22Rv1 (cell line): Measurements from ENCODE around the gene STMN1.

Source experiments
- H3K27ac ChIP-seq: fragments of 450-650 bp; 2 replicates; pipeline ENCODE4 v1.5.1; 2017
- ZFX ChIP-seq: fragments of 450-650 bp; IDR thresholded peaks from 2 replicates; pipeline ENCODE4 v1.6.1; 2017; ENCODE audit warnings: antibody characterized with exemption, borderline replicate concordance
- TF ChIP-seq, protein P1 (sequence below): fragments of 450-650 bp; IDR thresholded peaks from 2 replicates; pipeline ENCODE4 v1.5.1; 2017; ENCODE audit warnings: mild to moderate bottlenecking

Gene STMN1

DNA sequence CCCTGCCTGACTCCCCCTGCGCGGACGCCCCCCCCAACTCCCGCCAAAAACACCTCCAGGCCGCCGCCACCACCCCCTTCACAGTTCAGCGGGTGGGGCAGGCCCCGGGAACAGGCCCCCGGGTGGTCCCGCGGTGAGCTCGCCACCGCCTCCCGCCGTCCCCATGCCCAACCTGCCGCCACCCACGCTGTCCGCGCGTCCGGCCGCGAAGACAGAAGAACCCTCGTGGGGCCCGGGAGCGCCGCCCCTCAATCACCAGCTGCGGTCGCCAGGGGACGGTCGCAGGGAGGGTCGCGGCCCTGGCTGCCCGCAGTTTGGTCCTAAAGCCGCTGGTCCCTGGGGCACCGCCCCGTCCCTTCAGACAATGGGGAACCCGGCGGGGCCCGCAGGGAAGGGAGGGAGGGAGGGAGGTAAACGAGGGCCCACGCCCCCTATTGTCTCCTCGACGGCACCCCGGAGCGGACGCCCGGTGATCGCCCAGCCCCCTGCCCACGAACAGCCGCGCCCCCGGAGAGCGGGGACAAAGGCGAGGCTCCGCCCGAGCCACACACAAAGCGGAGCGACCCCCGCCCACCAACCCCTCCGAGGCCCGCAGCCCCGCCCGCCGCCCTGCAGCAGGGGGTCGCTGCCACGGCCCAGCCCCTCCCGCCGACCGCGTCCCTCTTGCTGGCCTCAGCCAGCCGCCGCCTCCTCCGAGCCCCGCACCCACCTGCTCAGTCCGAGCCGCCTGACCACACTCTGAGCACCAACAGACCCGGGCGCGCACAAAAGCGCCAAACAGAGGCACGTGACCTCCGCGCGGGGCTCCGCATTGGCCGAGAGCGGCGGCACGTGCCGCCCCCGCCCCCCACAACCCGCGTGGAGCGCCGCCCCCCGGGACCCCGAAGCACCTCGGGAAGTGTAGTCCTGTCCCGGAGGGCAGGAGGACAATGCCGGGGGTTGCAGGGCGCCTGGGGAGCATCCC lies at the start of gene STMN1:
TSS of gene STMN1 (minus strand) at position 740 of the 964 bp plus-strand sequence. CDS start 1,743 bp downstream, outside the sequence.
- peak within 1 kb of the TSS; percentile 90 for H3K27ac ChIP-seq
- TF ChIP-seq ZFX: no peak
- TF ChIP-seq, protein P1, sequence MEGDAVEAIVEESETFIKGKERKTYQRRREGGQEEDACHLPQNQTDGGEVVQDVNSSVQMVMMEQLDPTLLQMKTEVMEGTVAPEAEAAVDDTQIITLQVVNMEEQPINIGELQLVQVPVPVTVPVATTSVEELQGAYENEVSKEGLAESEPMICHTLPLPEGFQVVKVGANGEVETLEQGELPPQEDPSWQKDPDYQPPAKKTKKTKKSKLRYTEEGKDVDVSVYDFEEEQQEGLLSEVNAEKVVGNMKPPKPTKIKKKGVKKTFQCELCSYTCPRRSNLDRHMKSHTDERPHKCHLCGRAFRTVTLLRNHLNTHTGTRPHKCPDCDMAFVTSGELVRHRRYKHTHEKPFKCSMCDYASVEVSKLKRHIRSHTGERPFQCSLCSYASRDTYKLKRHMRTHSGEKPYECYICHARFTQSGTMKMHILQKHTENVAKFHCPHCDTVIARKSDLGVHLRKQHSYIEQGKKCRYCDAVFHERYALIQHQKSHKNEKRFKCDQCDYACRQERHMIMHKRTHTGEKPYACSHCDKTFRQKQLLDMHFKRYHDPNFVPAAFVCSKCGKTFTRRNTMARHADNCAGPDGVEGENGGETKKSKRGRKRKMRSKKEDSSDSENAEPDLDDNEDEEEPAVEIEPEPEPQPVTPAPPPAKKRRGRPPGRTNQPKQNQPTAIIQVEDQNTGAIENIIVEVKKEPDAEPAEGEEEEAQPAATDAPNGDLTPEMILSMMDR: no peak; the same call in 1 of the 2 replicates

DNA sequence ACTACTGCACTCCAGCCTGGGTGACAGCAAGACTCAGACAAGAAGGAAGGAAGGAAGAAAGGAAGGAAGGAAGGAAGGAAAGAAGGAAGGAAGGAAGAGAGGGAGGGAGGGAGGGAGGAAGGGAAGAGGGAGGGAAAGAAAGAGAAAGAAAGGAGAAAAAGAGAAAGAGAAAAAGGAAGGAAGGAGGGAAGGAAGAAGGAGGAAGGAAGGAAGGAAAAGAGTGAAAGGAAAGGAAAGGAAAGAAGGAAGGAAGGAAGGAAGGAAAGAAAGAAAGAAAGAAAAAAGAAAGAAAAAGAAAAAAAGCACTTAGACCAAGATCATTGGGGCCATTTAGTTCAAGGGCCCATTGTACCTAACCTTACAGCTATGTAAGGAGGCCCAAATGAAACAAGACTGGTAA lies 49.3 kb upstream of the STMN1 start:
- H3K27ac ChIP-seq: no peak overlapping the region
- no peak for TF ChIP-seq ZFX
- TF ChIP-seq, protein P1: no peak

DNA sequence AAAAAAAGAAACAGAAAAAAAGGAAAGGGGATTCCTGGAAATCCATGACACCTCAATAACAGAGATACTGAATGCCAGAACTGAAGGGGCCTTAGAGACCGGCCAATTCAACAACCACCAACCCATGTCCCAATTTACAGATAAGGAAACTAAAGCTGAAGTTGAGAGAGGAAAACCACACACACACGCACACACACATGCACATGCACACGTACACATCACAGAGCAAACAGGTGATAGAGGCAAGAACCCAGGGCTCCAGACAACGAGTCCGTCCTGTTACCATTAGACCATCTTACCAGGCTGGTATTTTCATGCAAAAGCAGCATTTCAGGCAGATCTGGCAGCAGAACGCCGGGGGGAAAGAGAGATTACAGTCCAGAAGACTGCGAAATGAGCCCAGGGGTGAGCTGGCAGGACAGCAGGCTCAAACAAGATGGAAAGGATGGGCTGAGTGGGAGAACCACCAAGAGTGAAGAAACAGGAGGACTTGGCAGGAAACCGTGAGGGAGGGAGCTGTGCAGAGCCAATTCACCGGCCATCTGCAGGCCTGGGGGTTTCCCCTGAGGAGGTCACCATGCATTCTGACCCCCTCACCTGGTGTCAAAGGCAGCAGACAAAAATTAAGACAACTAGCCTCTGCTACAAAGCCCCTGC lies 48.2 kb upstream of the STMN1 start:
- H3K27ac ChIP-seq: no peak overlapping the region
- no peak for TF ChIP-seq ZFX
- TF ChIP-seq, protein P1: no peak

DNA sequence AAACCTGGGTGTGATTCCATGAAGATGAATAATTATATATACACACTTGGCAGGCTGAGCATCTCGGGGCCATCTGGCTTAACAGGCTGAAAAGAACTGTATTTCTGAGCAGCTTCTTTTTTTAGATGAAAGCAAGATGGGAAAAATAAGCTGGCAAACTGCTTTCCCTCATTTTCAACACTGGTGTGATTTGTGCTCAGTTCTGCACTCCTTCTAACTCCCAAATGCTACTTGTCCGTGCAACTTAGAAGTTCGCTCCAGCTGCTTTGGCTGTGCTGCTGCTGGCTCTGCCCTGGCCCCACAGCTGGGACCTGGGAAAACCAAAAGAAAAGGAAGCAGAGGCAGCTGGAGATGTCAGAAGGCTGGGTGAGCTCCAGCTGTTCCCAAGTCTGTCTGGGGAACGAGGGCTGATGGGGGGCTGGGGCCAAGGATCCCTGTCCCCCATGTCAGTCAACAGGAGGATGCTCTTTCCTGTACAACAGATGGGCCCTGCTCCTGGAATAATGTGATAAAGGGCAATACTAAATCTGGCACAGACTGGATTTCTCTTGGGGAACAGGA lies 46.7 kb upstream of the STMN1 start:
- TF ChIP-seq, protein P1: no peak
- TF ChIP-seq ZFX: no peak
- H3K27ac ChIP-seq: no peak overlapping the region

DNA sequence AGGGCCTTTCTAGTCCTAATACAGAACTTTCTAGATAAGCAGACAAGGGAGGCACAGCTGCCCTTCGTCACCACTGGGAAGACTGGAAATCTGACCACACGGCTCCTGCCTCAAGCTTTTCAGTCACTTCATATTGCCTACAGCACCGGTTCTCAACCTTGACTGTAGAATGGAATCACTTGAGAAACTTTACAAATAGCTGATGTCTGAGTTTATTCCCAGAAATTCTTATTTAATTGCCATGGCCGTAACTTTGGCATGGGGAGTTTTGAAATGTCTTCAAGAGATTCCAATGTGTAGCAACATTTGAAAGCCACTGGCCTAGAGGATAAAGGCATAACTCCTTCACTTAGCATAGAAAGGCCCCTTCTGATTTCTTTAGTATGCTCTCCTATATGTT lies 42.4 kb upstream of the STMN1 start:
- no peak overlapping the region for H3K27ac ChIP-seq
- TF ChIP-seq, protein P1: no peak
- TF ChIP-seq ZFX: no peak

DNA sequence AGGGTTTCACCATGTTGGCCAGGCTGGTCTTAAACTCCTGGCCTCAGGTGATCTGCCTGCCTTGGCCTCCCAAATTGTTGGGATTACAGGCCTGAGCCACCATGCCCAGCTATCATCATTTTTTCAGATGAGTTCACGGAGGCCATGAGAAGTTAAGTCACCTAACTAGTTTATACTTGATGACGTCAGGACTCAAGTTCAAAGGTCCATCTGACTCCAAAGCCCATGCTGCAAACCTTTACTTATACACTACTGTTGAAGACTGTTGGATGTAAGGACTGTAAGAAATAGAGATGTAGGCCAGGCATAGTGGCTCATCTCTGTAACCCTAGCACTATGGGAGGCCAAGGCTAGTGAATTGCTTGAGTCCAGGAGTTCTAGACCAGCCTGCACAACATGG lies 40.8 kb upstream of the STMN1 start:
- TF ChIP-seq, protein P1: no peak
- TF ChIP-seq ZFX: no peak
- H3K27ac ChIP-seq: no peak overlapping the region

DNA sequence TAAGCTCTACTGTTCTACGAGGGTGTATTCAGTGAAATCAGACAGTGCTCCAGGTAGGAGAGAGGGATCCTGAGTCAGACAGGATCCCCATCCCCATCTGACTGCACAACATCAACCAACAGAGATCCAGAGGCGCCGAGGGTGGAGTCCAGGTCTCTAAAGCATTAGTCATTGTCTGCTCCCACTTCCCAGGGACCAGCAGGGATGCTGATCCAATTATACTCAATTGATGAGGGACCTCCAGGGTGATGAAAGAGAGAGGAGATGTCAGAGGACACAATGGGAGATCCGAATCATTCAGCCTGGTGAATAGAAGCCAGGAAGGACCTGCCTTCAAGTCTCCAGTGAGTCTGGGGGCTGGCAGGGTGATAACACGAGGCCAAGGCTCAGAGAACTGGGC lies 39.5 kb upstream of the STMN1 start:
- no peak overlapping the region for H3K27ac ChIP-seq
- TF ChIP-seq, protein P1: no peak
- no peak for TF ChIP-seq ZFX
